GM12892 (cell line): Measurements from ENCODE around the gene MIS12.

Experiments
- POLR2A ChIP-seq: IDR thresholded peaks from 2 replicates; pipeline ENCODE4 v1.6.1; 2011; ENCODE audit warnings: low read depth, low read length, control low read depth
- TAF1 ChIP-seq: IDR thresholded peaks from 2 replicates; pipeline ENCODE4 v1.6.1; 2011; ENCODE audit warnings: low read depth, mild to moderate bottlenecking, control low read depth, low read length, borderline replicate concordance

GRCh38 chr17:5472511-5472910, 13.9 kb upstream of the MIS12 start:
- TF ChIP-seq POLR2A (no peak), TAF1 (no peak)
